Measurements from ENCODE around the gene RAI14.

The RAI14 gene

GRCh38 chr5:34791761-34792244 is 135.7 kb downstream of the RAI14 start:
- no peak overlapping the region for H3K4me3 ChIP-seq (ENCODE audit: low read length)
- H3K4me1 ChIP-seq (ENCODE audit: insufficient read depth, low read length): no peaks in the 10 kb centered on the region
- H3K9me3 ChIP-seq (ENCODE audit: low read length): peaks cover 5% of the 10 kb centered on the region
- peaks cover 12% of the 10 kb centered on the region for H3K36me3 ChIP-seq (ENCODE audit: insufficient read depth, low read length)
- H2AFZ ChIP-seq (ENCODE audit: low read depth, low read length): no peak overlapping the region
- no peaks in the 10 kb centered on the region for H3K27me3 ChIP-seq (ENCODE audit: insufficient read depth, low read length)

GRCh38 chr5:34802834-34803563 is 146.9 kb downstream of the RAI14 start:
- Histone ChIP-seq H3K4me3 (ENCODE audit: low read length) (no peak overlapping the region), H3K36me3 (ENCODE audit: insufficient read depth, low read length) (peaks cover 64% of the 10 kb centered on the region), H2AFZ (ENCODE audit: low read depth, low read length) (no peak overlapping the region), H3K9me3 (ENCODE audit: low read length) (no peaks in the 10 kb centered on the region), H3K4me1 (ENCODE audit: insufficient read depth, low read length) (no peaks in the 10 kb centered on the region), H3K27me3 (ENCODE audit: insufficient read depth, low read length) (no peaks in the 10 kb centered on the region)

GRCh38 chr5:34803974-34804732 is 148.0 kb downstream of the RAI14 start:
- Histone ChIP-seq H2AFZ (ENCODE audit: low read depth, low read length) (no peak overlapping the region), H3K36me3 (ENCODE audit: insufficient read depth, low read length) (peaks cover 61% of the 10 kb centered on the region)

GRCh38 chr5:34804913-34805312 is 148.8 kb downstream of the RAI14 start:
- no peaks in the 10 kb centered on the region for H3K4me1 ChIP-seq (ENCODE audit: insufficient read depth, low read length)
- H3K36me3 ChIP-seq (ENCODE audit: insufficient read depth, low read length): peaks cover 58% of the 10 kb centered on the region
- H3K27me3 ChIP-seq (ENCODE audit: insufficient read depth, low read length): no peaks in the 10 kb centered on the region
- H3K9me3 ChIP-seq (ENCODE audit: low read length): no peaks in the 10 kb centered on the region
- no peak overlapping the region for H2AFZ ChIP-seq (ENCODE audit: low read depth, low read length)
- H3K4me3 ChIP-seq (ENCODE audit: low read length): no peak overlapping the region

More at GRCh38 chr5:34803974-34804732, 148.0 kb downstream of the RAI14 start:
- H3K4me3 ChIP-seq (ENCODE audit: low read length): no peak overlapping the region
- H3K9me3 ChIP-seq (ENCODE audit: low read length): no peaks in the 10 kb centered on the region
- no peaks in the 10 kb centered on the region for H3K27me3 ChIP-seq (ENCODE audit: insufficient read depth, low read length)
- H3K4me1 ChIP-seq (ENCODE audit: insufficient read depth, low read length): no peaks in the 10 kb centered on the region

GRCh38 chr5:34806532-34806931 is 150.4 kb downstream of the RAI14 start:
- Histone ChIP-seq H3K9me3 (ENCODE audit: low read length) (no peaks in the 10 kb centered on the region), H3K27me3 (ENCODE audit: insufficient read depth, low read length) (no peaks in the 10 kb centered on the region), H3K36me3 (ENCODE audit: insufficient read depth, low read length) (peaks cover 49% of the 10 kb centered on the region), H2AFZ (ENCODE audit: low read depth, low read length) (no peak overlapping the region), H3K4me3 (ENCODE audit: low read length) (no peak overlapping the region), H3K4me1 (ENCODE audit: insufficient read depth, low read length) (peaks cover 4% of the 10 kb centered on the region)

- Histone ChIP-seq H3K4me1 (ENCODE audit: insufficient read depth, low read length) (peaks cover 6% of the 10 kb centered on the region), H3K9me3 (ENCODE audit: low read length) (no peaks in the 10 kb centered on the region), H3K36me3 (ENCODE audit: insufficient read depth, low read length) (peaks cover 55% of the 10 kb centered on the region), H3K27me3 (ENCODE audit: insufficient read depth, low read length) (no peaks in the 10 kb centered on the region), H3K4me3 (ENCODE audit: low read length) (no peak overlapping the region), H2AFZ (ENCODE audit: low read depth, low read length) (no peak overlapping the region)
Observed at GRCh38 chr5:34811706-34812105, 155.6 kb downstream of the RAI14 start.

GRCh38 chr5:34813509-34813908 is 157.4 kb downstream of the RAI14 start:
- Histone ChIP-seq H3K4me1 (ENCODE audit: insufficient read depth, low read length) (peaks cover 6% of the 10 kb centered on the region), H2AFZ (ENCODE audit: low read depth, low read length) (no peak overlapping the region), H3K27me3 (ENCODE audit: insufficient read depth, low read length) (no peaks in the 10 kb centered on the region), H3K36me3 (ENCODE audit: insufficient read depth, low read length) (peaks cover 47% of the 10 kb centered on the region), H3K9me3 (ENCODE audit: low read length) (no peaks in the 10 kb centered on the region), H3K4me3 (ENCODE audit: low read length) (no peak overlapping the region)

GRCh38 chr5:34817558-34818351 is 161.6 kb downstream of the RAI14 start:
- Histone ChIP-seq H3K9me3 (ENCODE audit: low read length) (peaks cover 2% of the 10 kb centered on the region), H3K4me3 (ENCODE audit: low read length) (no peak overlapping the region), H3K27me3 (ENCODE audit: insufficient read depth, low read length) (no peaks in the 10 kb centered on the region), H3K36me3 (ENCODE audit: insufficient read depth, low read length) (peaks cover 54% of the 10 kb centered on the region), H3K4me1 (ENCODE audit: insufficient read depth, low read length) (no peaks in the 10 kb centered on the region), H2AFZ (ENCODE audit: low read depth, low read length) (no peak overlapping the region)

- Histone ChIP-seq H3K36me3 (ENCODE audit: insufficient read depth, low read length) (peaks cover 54% of the 10 kb centered on the region), H3K27me3 (ENCODE audit: insufficient read depth, low read length) (no peaks in the 10 kb centered on the region), H3K4me3 (ENCODE audit: low read length) (no peak overlapping the region), H2AFZ (ENCODE audit: low read depth, low read length) (no peak overlapping the region), H3K9me3 (ENCODE audit: low read length) (peaks cover 2% of the 10 kb centered on the region), H3K4me1 (ENCODE audit: insufficient read depth, low read length) (no peaks in the 10 kb centered on the region)
Observed at GRCh38 chr5:34818717-34819116, 162.6 kb downstream of the RAI14 start.

- Histone ChIP-seq H3K9me3 (ENCODE audit: low read length) (peaks cover 4% of the 10 kb centered on the region), H3K36me3 (ENCODE audit: insufficient read depth, low read length) (peaks cover 53% of the 10 kb centered on the region), H3K27me3 (ENCODE audit: insufficient read depth, low read length) (no peaks in the 10 kb centered on the region), H2AFZ (ENCODE audit: low read depth, low read length) (no peak overlapping the region), H3K4me1 (ENCODE audit: insufficient read depth, low read length) (no peaks in the 10 kb centered on the region), H3K4me3 (ENCODE audit: low read length) (no peak overlapping the region)
Observed at GRCh38 chr5:34820593-34820992, 164.5 kb downstream of the RAI14 start.

GRCh38 chr5:34822956-34823715 is 167.0 kb downstream of the RAI14 start:
- no peak overlapping the region for H2AFZ ChIP-seq (ENCODE audit: low read depth, low read length)
- H3K4me3 ChIP-seq (ENCODE audit: low read length): no peak overlapping the region
- H3K27me3 ChIP-seq (ENCODE audit: insufficient read depth, low read length): no peaks in the 10 kb centered on the region
- H3K36me3 ChIP-seq (ENCODE audit: insufficient read depth, low read length): peaks cover 65% of the 10 kb centered on the region
- peaks cover 9% of the 10 kb centered on the region for H3K9me3 ChIP-seq (ENCODE audit: low read length)
- no peaks in the 10 kb centered on the region for H3K4me1 ChIP-seq (ENCODE audit: insufficient read depth, low read length)

GRCh38 chr5:34826347-34826746 is 170.2 kb downstream of the RAI14 start:
- Histone ChIP-seq H3K9me3 (ENCODE audit: low read length) (peaks cover 9% of the 10 kb centered on the region), H3K27me3 (ENCODE audit: insufficient read depth, low read length) (no peaks in the 10 kb centered on the region), H3K36me3 (ENCODE audit: insufficient read depth, low read length) (peaks cover 78% of the 10 kb centered on the region), H2AFZ (ENCODE audit: low read depth, low read length) (no peak overlapping the region), H3K4me3 (ENCODE audit: low read length) (no peak overlapping the region), H3K4me1 (ENCODE audit: insufficient read depth, low read length) (no peaks in the 10 kb centered on the region)
